GM23338 (cell line): Measurements from ENCODE around the gene ADGRG1. TPM values are rescaled to one million over a fixed set of nuclear protein-coding genes. Genes with fewer than 3 reads are reported as not detected.

Experiments used
- ATAC-seq: fragments of 200-7000 bp; cut with Tn5 transposase; 3 replicates; pipeline ENCODE4 v1.9.1; 2020
- DNase-seq: peaks from one replicate; pipeline ENCODE4 v3.0.0-alpha.2; 2015; ENCODE audit warnings: low spot score
- H2AFZ ChIP-seq: fragments of 200-600 bp; sonication (generic); 2 replicates; pipeline ENCODE4 v1.8.0; 2016; ENCODE audit warnings: antibody characterized with exemption, mild to moderate bottlenecking, moderate library complexity
- H3F3A ChIP-seq: fragments of 200-600 bp; sonication (generic); replicated peaks from 2 replicates; pipeline ENCODE4 v1.8.0; 2017; ENCODE audit warnings: antibody characterized with exemption, mixed run types, low read depth
- H3K27ac ChIP-seq: fragments of 200-600 bp; sonication (generic); 2 replicates; pipeline ENCODE4 v1.6.1; 2016; ENCODE audit warnings: low read depth
- H3K27me3 ChIP-seq: fragments of 200-600 bp; sonication (generic); 2 replicates; pipeline ENCODE4 v1.8.0; 2016; ENCODE audit warnings: mild to moderate bottlenecking, mixed run types, moderate library complexity; ENCODE audit not compliant: insufficient read depth
- H3K36me3 ChIP-seq: fragments of 200-600 bp; sonication (generic); 2 replicates; pipeline ENCODE4 v1.8.0; 2016; ENCODE audit warnings: mild to moderate bottlenecking; ENCODE audit not compliant: insufficient read depth
- H3K4me1 ChIP-seq: fragments of 200-600 bp; sonication (generic); 2 replicates; pipeline ENCODE4 v1.8.0; 2016; ENCODE audit warnings: mild to moderate bottlenecking, moderate library complexity; ENCODE audit not compliant: insufficient read depth
- H3K4me2 ChIP-seq: fragments of 200-600 bp; sonication (generic); 2 replicates; pipeline ENCODE4 v1.7.1; 2017; ENCODE audit warnings: mixed run types
- H3K4me3 ChIP-seq: fragments of 200-600 bp; sonication (generic); 2 replicates; pipeline ENCODE4 v1.6.1; 2016; ENCODE audit warnings: mixed run types
- H3K79me2 ChIP-seq: fragments of 200-600 bp; sonication (generic); replicated peaks from 2 replicates; pipeline ENCODE4 v1.8.0; 2017; ENCODE audit warnings: mild to moderate bottlenecking; ENCODE audit not compliant: insufficient read depth
- H3K9me2 ChIP-seq: fragments of 200-600 bp; sonication (generic); 2 replicates; pipeline ENCODE4 v1.8.0; 2017; ENCODE audit not compliant: insufficient read depth
- H4K20me1 ChIP-seq: fragments of 200-600 bp; sonication (generic); replicated peaks from 2 replicates; pipeline ENCODE4 v1.8.0; 2017; ENCODE audit warnings: mild to moderate bottlenecking; ENCODE audit not compliant: insufficient read depth
- H3K27ac Mint-ChIP-seq: 2 replicates; pipeline ENCODE4 v1.8.0; 2020; ENCODE audit warnings: inconsistent platforms, mild to moderate bottlenecking, moderate library complexity, mixed read lengths
- H3K27me3 Mint-ChIP-seq: 3 replicates; pipeline ENCODE4 v1.8.0; 2022; ENCODE audit warnings: low read depth, mild to moderate bottlenecking, moderate library complexity, mixed read lengths, inconsistent platforms; ENCODE audit not compliant: insufficient read depth, poor library complexity
- H3K36me3 Mint-ChIP-seq: 3 replicates; pipeline ENCODE4 v1.8.0; 2021; ENCODE audit warnings: low read depth, mild to moderate bottlenecking, inconsistent platforms, moderate library complexity, mixed read lengths
- H3K4me1 Mint-ChIP-seq: 3 replicates; pipeline ENCODE4 v1.8.0; 2020; ENCODE audit warnings: mild to moderate bottlenecking, inconsistent platforms, mixed read lengths
- H3K4me3 Mint-ChIP-seq: 3 replicates; pipeline ENCODE4 v1.8.0; 2021; ENCODE audit warnings: moderate library complexity, mild to moderate bottlenecking, inconsistent platforms, mixed read lengths
- H3K9me3 Mint-ChIP-seq: 3 replicates; pipeline ENCODE4 v1.8.0; 2020; ENCODE audit warnings: moderate library complexity, mild to moderate bottlenecking, inconsistent platforms, mixed read lengths
- STAT1 ChIP-seq: IDR thresholded peaks from one replicate; pipeline ENCODE4 v1.6.1; 2016; ENCODE audit warnings: antibody characterized with exemption; ENCODE audit not compliant: unreplicated experiment
- polyA plus RNA-seq: library from polyadenylated mRNA; unstranded; fragments of >200 nt; fragmentation: Nextera tagmentation; extraction: Ambion mirVana; gene quantifications from 2 replicates; pipeline ENCODE4 v1.2.1, GENCODE V29; 2016
- total RNA-seq: library from RNA; depleted of rRNA; stranded (reverse); fragments of >200 nt; shearing (Covaris generic); gene quantifications from 2 replicates; pipeline ENCODE4 v1.2.3, GENCODE V29; 2014
- TF ChIP-seq, protein P1 (sequence below): fragments of 250-450 bp; sonication (Bioruptor Pico); IDR thresholded peaks from 2 replicates; pipeline ENCODE4 v1.5.0; 2020; ENCODE audit warnings: mild to moderate bottlenecking, moderate library complexity
- TF ChIP-seq, protein P2 (sequence below), 2 experiments: fragments of 200-600 bp in 1 of 2; sonication (generic) in 1 of 2; conservative IDR thresholded peaks; 2 replicates each; pipeline versions ENCODE4 v1.5.1 to v1.6.1; 2016 to 2017; ENCODE audit warnings: antibody characterized with exemption in 2 of 2, low read depth in 2 of 2, mild to moderate bottlenecking in 2 of 2, moderate library complexity in 1 of 2

Gene ADGRG1
- total and polyA plus RNA-seq, 2 experiments from 2014 or later, result 0.14 to 0.47 TPM

DNA sequence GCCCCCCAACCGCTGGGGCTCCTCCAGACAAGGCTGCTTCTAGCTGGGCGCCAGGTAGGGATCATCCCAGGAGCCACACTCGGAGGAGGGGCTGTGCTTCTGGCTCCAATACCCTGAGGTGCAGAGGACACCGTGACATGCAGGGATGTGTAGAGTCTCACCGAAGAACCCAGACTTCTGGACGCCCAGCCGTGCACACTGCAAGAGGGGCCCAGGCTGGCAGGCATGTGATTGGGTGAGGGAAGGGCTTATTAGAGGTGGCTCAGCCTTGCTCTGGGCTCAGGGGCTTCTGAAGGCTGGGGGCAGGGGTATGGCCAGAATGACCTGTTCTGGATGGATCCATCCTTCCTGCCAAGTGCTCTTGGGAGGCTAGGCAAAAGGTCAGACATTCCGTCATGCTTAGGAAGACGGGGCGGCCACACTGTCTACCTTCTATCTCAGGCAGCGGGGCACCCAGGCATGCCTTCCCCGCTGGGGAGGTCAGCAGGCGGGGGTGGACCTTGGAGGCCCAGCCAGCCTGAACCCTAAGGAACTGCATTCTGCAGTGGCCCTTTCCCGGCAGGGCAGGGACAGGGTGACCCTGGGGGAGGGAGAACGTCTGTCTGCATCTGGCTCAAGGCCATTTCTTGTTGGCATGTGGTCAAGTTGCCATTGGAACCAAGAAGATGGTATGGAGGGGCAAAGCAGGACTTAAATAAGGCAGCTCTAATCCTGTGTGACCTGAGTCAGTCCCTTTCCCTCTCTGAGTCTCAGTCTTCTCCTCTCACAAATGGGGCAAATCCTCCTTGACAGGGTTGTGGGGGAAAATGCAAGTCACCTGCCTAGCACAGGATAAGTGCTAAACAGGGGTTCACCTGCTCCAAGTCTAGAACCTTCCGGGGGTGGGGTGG lies 5.8 kb upstream of the ADGRG1 start (continued):
- TF ChIP-seq, protein P1, sequence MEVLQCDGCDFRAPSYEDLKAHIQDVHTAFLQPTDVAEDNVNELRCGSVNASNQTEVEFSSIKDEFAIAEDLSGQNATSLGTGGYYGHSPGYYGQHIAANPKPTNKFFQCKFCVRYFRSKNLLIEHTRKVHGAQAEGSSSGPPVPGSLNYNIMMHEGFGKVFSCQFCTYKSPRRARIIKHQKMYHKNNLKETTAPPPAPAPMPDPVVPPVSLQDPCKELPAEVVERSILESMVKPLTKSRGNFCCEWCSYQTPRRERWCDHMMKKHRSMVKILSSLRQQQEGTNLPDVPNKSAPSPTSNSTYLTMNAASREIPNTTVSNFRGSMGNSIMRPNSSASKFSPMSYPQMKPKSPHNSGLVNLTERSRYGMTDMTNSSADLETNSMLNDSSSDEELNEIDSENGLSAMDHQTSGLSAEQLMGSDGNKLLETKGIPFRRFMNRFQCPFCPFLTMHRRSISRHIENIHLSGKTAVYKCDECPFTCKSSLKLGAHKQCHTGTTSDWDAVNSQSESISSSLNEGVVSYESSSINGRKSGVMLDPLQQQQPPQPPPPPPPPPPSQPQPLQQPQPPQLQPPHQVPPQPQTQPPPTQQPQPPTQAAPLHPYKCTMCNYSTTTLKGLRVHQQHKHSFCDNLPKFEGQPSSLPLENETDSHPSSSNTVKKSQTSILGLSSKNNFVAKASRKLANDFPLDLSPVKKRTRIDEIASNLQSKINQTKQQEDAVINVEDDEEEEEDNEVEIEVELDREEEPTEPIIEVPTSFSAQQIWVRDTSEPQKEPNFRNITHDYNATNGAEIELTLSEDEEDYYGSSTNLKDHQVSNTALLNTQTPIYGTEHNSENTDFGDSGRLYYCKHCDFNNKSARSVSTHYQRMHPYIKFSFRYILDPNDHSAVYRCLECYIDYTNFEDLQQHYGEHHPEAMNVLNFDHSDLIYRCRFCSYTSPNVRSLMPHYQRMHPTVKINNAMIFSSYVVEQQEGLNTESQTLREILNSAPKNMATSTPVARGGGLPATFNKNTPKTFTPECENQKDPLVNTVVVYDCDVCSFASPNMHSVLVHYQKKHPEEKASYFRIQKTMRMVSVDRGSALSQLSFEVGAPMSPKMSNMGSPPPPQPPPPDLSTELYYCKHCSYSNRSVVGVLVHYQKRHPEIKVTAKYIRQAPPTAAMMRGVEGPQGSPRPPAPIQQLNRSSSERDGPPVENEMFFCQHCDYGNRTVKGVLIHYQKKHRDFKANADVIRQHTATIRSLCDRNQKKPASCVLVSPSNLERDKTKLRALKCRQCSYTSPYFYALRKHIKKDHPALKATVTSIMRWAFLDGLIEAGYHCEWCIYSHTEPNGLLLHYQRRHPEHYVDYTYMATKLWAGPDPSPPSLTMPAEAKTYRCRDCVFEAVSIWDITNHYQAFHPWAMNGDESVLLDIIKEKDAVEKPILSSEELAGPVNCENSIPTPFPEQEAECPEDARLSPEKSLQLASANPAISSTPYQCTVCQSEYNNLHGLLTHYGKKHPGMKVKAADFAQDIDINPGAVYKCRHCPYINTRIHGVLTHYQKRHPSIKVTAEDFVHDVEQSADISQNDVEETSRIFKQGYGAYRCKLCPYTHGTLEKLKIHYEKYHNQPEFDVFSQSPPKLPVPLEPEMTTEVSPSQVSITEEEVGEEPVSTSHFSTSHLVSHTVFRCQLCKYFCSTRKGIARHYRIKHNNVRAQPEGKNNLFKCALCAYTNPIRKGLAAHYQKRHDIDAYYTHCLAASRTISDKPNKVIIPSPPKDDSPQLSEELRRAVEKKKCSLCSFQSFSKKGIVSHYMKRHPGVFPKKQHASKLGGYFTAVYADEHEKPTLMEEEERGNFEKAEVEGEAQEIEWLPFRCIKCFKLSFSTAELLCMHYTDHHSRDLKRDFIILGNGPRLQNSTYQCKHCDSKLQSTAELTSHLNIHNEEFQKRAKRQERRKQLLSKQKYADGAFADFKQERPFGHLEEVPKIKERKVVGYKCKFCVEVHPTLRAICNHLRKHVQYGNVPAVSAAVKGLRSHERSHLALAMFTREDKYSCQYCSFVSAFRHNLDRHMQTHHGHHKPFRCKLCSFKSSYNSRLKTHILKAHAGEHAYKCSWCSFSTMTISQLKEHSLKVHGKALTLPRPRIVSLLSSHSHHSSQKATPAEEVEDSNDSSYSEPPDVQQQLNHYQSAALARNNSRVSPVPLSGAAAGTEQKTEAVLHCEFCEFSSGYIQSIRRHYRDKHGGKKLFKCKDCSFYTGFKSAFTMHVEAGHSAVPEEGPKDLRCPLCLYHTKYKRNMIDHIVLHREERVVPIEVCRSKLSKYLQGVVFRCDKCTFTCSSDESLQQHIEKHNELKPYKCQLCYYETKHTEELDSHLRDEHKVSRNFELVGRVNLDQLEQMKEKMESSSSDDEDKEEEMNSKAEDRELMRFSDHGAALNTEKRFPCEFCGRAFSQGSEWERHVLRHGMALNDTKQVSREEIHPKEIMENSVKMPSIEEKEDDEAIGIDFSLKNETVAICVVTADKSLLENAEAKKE (CRISPR knock-in tag), result no peak

DNA sequence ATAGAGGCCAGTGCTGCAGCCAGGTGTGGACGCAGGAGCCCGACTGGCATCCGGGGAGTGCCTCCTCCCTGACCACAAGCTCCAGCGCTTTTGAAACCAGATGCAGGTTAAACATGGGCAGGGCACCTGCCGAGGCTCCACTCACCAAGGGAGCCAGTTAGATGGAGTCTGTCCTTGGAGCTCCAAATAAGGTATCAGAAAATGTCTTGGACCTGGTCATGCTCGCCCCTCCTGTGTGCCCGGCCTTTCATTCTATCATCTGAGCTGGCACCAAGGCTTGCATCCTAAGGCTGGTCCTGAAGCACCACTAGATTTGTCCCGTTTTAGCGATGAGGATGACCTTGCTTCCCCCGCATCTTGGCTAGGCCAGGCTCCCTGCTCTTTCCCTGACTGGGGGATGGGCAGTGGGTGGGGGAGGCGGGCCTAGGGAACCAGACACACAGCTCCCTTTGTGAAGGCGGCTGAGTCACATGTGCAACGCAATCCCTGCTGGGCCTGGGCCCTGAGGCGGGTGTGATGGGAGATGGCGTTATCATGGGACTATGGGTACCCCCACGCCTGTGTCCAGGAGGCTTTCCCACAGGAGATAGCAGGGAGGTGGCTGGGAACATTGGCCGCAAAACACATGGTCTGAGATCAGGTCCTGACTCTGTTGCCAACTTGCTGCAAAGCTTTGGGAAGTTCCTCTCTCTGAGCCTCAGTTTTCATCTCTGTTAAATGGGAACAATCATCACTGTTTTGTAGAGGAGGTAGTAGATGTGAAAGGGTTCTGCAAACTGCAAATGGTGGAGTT lies 5.0 kb upstream of the ADGRG1 start:
- Histone ChIP-seq H3K79me2 (no peaks in the 10 kb centered on the region), H3K4me1 (0 out of 2 replicates have a peak, but pooled peaks cover 5% of the 10 kb centered on the region), H3K27me3 (no peaks in the 10 kb centered on the region), H3K36me3 (no peaks in the 10 kb centered on the region), H3K9me2 (no peaks in the 10 kb centered on the region), H3K4me3 (no peak overlapping the region), H3K4me2 (no peak overlapping the region), H3K27ac (no peak overlapping the region), H3F3A (no peaks in the 10 kb centered on the region), H4K20me1 (no peaks in the 10 kb centered on the region), H2AFZ (peak overlapping the region; percentile 76; the same call in 1 of the 2 replicates)
- Mint-ChIP-seq H3K27me3 (peaks cover 22% of the 10 kb centered on the region), H3K27ac (peak overlapping the region; percentile 32; the same call in 1 of the 2 replicates), H3K9me3 (no peaks in the 10 kb centered on the region), H3K4me3 (no peak overlapping the region), H3K36me3 (no peaks in the 10 kb centered on the region), H3K4me1 (peaks cover 62% of the 10 kb centered on the region)
- peak; percentile 57 for DNase-seq
- peak; percentile 26 for ATAC-seq
- TF ChIP-seq, protein P2, sequence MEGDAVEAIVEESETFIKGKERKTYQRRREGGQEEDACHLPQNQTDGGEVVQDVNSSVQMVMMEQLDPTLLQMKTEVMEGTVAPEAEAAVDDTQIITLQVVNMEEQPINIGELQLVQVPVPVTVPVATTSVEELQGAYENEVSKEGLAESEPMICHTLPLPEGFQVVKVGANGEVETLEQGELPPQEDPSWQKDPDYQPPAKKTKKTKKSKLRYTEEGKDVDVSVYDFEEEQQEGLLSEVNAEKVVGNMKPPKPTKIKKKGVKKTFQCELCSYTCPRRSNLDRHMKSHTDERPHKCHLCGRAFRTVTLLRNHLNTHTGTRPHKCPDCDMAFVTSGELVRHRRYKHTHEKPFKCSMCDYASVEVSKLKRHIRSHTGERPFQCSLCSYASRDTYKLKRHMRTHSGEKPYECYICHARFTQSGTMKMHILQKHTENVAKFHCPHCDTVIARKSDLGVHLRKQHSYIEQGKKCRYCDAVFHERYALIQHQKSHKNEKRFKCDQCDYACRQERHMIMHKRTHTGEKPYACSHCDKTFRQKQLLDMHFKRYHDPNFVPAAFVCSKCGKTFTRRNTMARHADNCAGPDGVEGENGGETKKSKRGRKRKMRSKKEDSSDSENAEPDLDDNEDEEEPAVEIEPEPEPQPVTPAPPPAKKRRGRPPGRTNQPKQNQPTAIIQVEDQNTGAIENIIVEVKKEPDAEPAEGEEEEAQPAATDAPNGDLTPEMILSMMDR (conservative IDR thresholded peaks at IDR 0.05; ENCODE audit: low read depth in 2 of 2), result no peak
- no peak for TF ChIP-seq STAT1
- TF ChIP-seq, protein P1 (CRISPR knock-in tag), result no peak
